Caco-2 (cell line): Measurements from ENCODE around the gene NUMB. TPM values are rescaled to one million over a fixed set of nuclear protein-coding genes. Genes with fewer than 3 reads are reported as not detected.

Experiments used
- BruUV-seq: library from RNA; stranded (reverse); fragments of 400-500 nt; replicated peaks from 2 replicates; lab custom pipeline; 2021; lab: Mats Ljungman, UMichigan
- CTCF ChIA-PET: fragments of 300-600 bp; sonication (Branson Sonifier 250); formaldehyde crosslinking; loops from one replicate; lab custom pipeline; 2022; ENCODE audit warnings: antibody characterized with exemption; lab: Charles Lee
- POLR2A ChIA-PET: fragments of 300-600 bp; sonication (Branson Sonifier 250); formaldehyde crosslinking; loops from one replicate; lab custom pipeline; 2022; ENCODE audit warnings: antibody characterized with exemption; lab: Charles Lee
- DNase-seq, 2 experiments: peaks; one replicate each; pipeline versions ENCODE4 v3.0.0 to v3.0.0-alpha.2; 2020 to 2022
- H3K27me3 ChIP-seq: replicated peaks from 2 replicates; pipeline ENCODE4 v1.6.0; 2011; ENCODE audit warnings: low read length; ENCODE audit not compliant: control insufficient read depth, insufficient read depth
- H3K36me3 ChIP-seq: 2 replicates; pipeline ENCODE4 v1.5.1; 2011; ENCODE audit warnings: low read length; ENCODE audit not compliant: control insufficient read depth, insufficient read depth
- H3K4me1 ChIP-seq: fragments of 250-450 bp; sonication (Bioruptor Pico); 2 replicates; pipeline ENCODE4 v1.5.1; 2020; ENCODE audit warnings: mild to moderate bottlenecking
- H3K4me3 ChIP-seq: 2 replicates; pipeline ENCODE4 v1.5.1; 2011; ENCODE audit warnings: low read depth, mild to moderate bottlenecking, control low read depth, low read length
- H3K9me3 ChIP-seq: fragments of 250-450 bp; sonication (Bioruptor Pico); 2 replicates; pipeline ENCODE4 v1.5.1; 2020; ENCODE audit warnings: mild to moderate bottlenecking, moderate library complexity
- H3K27ac Mint-ChIP-seq: one replicate; pipeline ENCODE4 v1.8.0; 2022; ENCODE audit warnings: mixed read lengths; ENCODE audit not compliant: unreplicated experiment
- H3K27me3 Mint-ChIP-seq: one replicate; pipeline ENCODE4 v1.8.0; 2022; ENCODE audit warnings: mixed read lengths; ENCODE audit not compliant: insufficient read depth, unreplicated experiment
- H3K36me3 Mint-ChIP-seq: one replicate; pipeline ENCODE4 v1.8.0; 2022; ENCODE audit warnings: mild to moderate bottlenecking, mixed read lengths; ENCODE audit not compliant: insufficient read depth, unreplicated experiment
- H3K4me1 Mint-ChIP-seq: one replicate; pipeline ENCODE4 v1.8.0; 2022; ENCODE audit warnings: low read depth, mixed read lengths; ENCODE audit not compliant: unreplicated experiment
- H3K4me3 Mint-ChIP-seq: one replicate; pipeline ENCODE4 v1.8.0; 2022; ENCODE audit warnings: mild to moderate bottlenecking, moderate library complexity, mixed read lengths; ENCODE audit not compliant: unreplicated experiment
- H3K9me3 Mint-ChIP-seq: one replicate; pipeline ENCODE4 v1.8.0; 2022; ENCODE audit warnings: mixed read lengths; ENCODE audit not compliant: unreplicated experiment
- CTCF ChIP-seq, 2 experiments: fragments of 200-600 bp in 1 of 2; IDR thresholded peaks; 1 replicate in 1 of 2; 2 replicates in 1 of 2; pipeline versions ENCODE4 v1.5.1 to v1.8.0; 2011 to 2022; ENCODE audit warnings: antibody characterized with exemption in 1 of 2, control low read depth in 1 of 2, inconsistent platforms in 1 of 2, low read depth in 1 of 2, low read length in 1 of 2, mild to moderate bottlenecking in 1 of 2, moderate library complexity in 1 of 2; ENCODE audit not compliant: insufficient read depth in 1 of 2, severe bottlenecking in 1 of 2, unreplicated experiment in 1 of 2
- intact Hi-C: fragments of 100-400 bp; cut with micrococcal nuclease; formaldehyde crosslinking; loops from one replicate; pipeline ENCODE4 v1.10.0; 2022; ENCODE audit not compliant: unreplicated experiment
- total RNA-seq: library from RNA; stranded (reverse); gene quantifications from 2 replicates; pipeline ENCODE4 v1.2.3, GENCODE V29; 2022

NUMB gene
- total RNA-seq, 1 experiment from 2014 or later, result 67.6 TPM

GRCh38 chr14:73248108-73248868 is 210.1 kb downstream of the NUMB start:
- H3K27me3 Mint-ChIP-seq, result no peaks in the 10 kb centered on the region
- Histone ChIP-seq H3K4me3 (no peak overlapping the region), H3K4me1 (no peaks in the 10 kb centered on the region), H3K36me3 (no peaks in the 10 kb centered on the region), H3K9me3 (no peaks in the 10 kb centered on the region), H3K27me3 (no peaks in the 10 kb centered on the region)
- no peak overlapping the region for H3K27ac Mint-ChIP-seq
- ChIA-PET CTCF (no interaction called here), POLR2A (no interaction called here)
- no peaks in the 10 kb centered on the region for H3K36me3 Mint-ChIP-seq
- no peak for DNase-seq
- BruUV-seq, result no TSS peak
- H3K4me3 Mint-ChIP-seq, result no peak overlapping the region
- H3K9me3 Mint-ChIP-seq, result no peaks in the 10 kb centered on the region
- TF ChIP-seq CTCF (IDR thresholded peaks at IDR 0.05; ENCODE audit: insufficient read depth in 1 of 2, low read depth in 1 of 2, low read length in 1 of 2, severe bottlenecking in 1 of 2, unreplicated experiment in 1 of 2), result no peak
- intact Hi-C loops, result no loop called here
- H3K4me1 Mint-ChIP-seq, result no peaks in the 10 kb centered on the region

- BruUV-seq, result no TSS peak
- DNase-seq, result no peak
- Mint-ChIP-seq H3K9me3 (no peaks in the 10 kb centered on the region), H3K27me3 (no peaks in the 10 kb centered on the region), H3K36me3 (no peaks in the 10 kb centered on the region), H3K27ac (no peak overlapping the region), H3K4me3 (no peak overlapping the region), H3K4me1 (no peaks in the 10 kb centered on the region)
- Histone ChIP-seq H3K27me3 (no peaks in the 10 kb centered on the region), H3K4me3 (no peak overlapping the region), H3K9me3 (no peaks in the 10 kb centered on the region), H3K4me1 (no peaks in the 10 kb centered on the region), H3K36me3 (no peaks in the 10 kb centered on the region)
- ChIA-PET CTCF (no interaction called here), POLR2A (no interaction called here)
- intact Hi-C loops, result no loop called here
- no peak for TF ChIP-seq CTCF (IDR thresholded peaks at IDR 0.05; ENCODE audit: insufficient read depth in 1 of 2, low read depth in 1 of 2, low read length in 1 of 2, severe bottlenecking in 1 of 2, unreplicated experiment in 1 of 2)
Observed at GRCh38 chr14:73246387-73247150, 211.8 kb downstream of the NUMB start.

- Histone ChIP-seq H3K4me1 (no peaks in the 10 kb centered on the region), H3K36me3 (no peaks in the 10 kb centered on the region), H3K4me3 (no peak overlapping the region), H3K27me3 (no peaks in the 10 kb centered on the region), H3K9me3 (no peaks in the 10 kb centered on the region)
- Mint-ChIP-seq H3K36me3 (no peaks in the 10 kb centered on the region), H3K27ac (no peak overlapping the region), H3K9me3 (no peaks in the 10 kb centered on the region), H3K27me3 (no peaks in the 10 kb centered on the region), H3K4me3 (no peak overlapping the region), H3K4me1 (no peaks in the 10 kb centered on the region)
- DNase-seq, result no peak
- POLR2A ChIA-PET, result no interaction called here
- intact Hi-C loops, result no loop called here
- TF ChIP-seq CTCF (IDR thresholded peaks at IDR 0.05; ENCODE audit: insufficient read depth in 1 of 2, low read depth in 1 of 2, low read length in 1 of 2, severe bottlenecking in 1 of 2, unreplicated experiment in 1 of 2), result no peak
- CTCF ChIA-PET, result no interaction called here
- BruUV-seq, result no TSS peak
Observed at GRCh38 chr14:73245480-73246325, 212.6 kb downstream of the NUMB start.
